RWPE2 (cell line): ENCODE measurements around the gene PAX7.
A peak's percentile ranks its signal among the peaks of the same experiment; 100 is the strongest.

Experiments
- ATAC-seq: fragments of 200-7000 bp; cut with Tn5 transposase; 3 replicates; pipeline ENCODE4 v1.9.1; 2021; ENCODE audit warnings: low read depth
- DNase-seq: peaks from one replicate; pipeline ENCODE4 v3.0.0-alpha.2; 2020; ENCODE audit warnings: low spot score
- H3K27ac ChIP-seq: fragments of 450-650 bp; 2 replicates; pipeline ENCODE4 v1.5.1; 2017; ENCODE audit warnings: mild to moderate bottlenecking; ENCODE audit not compliant: poor library complexity, severe bottlenecking
- H3K27me3 ChIP-seq: fragments of 250-450 bp; sonication (Bioruptor Pico); 2 replicates; pipeline ENCODE4 v1.5.1; 2021; ENCODE audit warnings: mild to moderate bottlenecking, moderate library complexity; ENCODE audit not compliant: insufficient read depth, poor library complexity, severe bottlenecking
- H3K36me3 ChIP-seq: fragments of 250-450 bp; sonication (Bioruptor Pico); 2 replicates; pipeline ENCODE4 v1.5.1; 2020; ENCODE audit warnings: low read depth, mild to moderate bottlenecking, moderate library complexity
- H3K4me1 ChIP-seq: fragments of 250-450 bp; sonication (Bioruptor Pico); 2 replicates; pipeline ENCODE4 v1.5.1; 2021; ENCODE audit warnings: mild to moderate bottlenecking, moderate library complexity; ENCODE audit not compliant: insufficient read depth, poor library complexity, severe bottlenecking
- H3K4me3 ChIP-seq: fragments of 250-450 bp; sonication (Bioruptor Pico); 2 replicates; pipeline ENCODE4 v1.5.1; 2021; ENCODE audit warnings: mild to moderate bottlenecking, moderate library complexity; ENCODE audit not compliant: severe bottlenecking
- H3K9me3 ChIP-seq: fragments of 250-450 bp; sonication (Bioruptor Pico); 2 replicates; pipeline ENCODE4 v1.5.1; 2021; ENCODE audit warnings: mild to moderate bottlenecking, moderate library complexity; ENCODE audit not compliant: severe bottlenecking
- CTCF ChIP-seq: fragments of 450-650 bp; IDR thresholded peaks from one replicate; pipeline ENCODE4 v1.5.1; 2017; ENCODE audit warnings: mild to moderate bottlenecking, moderate library complexity; ENCODE audit not compliant: poor library complexity, severe bottlenecking

Gene PAX7

GRCh38 chr1:18716112-18716784, 85.6 kb downstream of the PAX7 start:
- H3K9me3 ChIP-seq = no peaks in the 10 kb centered on the region
- no peak for DNase-seq

GRCh38 chr1:18716785-18717678, 86.4 kb downstream of the PAX7 start:
- no peak overlapping the region for H3K4me3 ChIP-seq

More at GRCh38 chr1:18716112-18716784, 85.6 kb downstream of the PAX7 start:
- peaks cover 59% of the 10 kb centered on the region for H3K27me3 ChIP-seq
- H3K36me3 ChIP-seq = no peaks in the 10 kb centered on the region
- H3K27ac ChIP-seq = no peak overlapping the region
- H3K4me1 ChIP-seq = no peaks in the 10 kb centered on the region
- no peak for ATAC-seq
- no peak overlapping the region for H3K4me3 ChIP-seq
- no peak for TF ChIP-seq CTCF

GRCh38 chr1:18719786-18720451, 89.3 kb downstream of the PAX7 start:
- DNase-seq (no peak), ATAC-seq (peak; percentile 53)
- Histone ChIP-seq H3K4me1 (no peaks in the 10 kb centered on the region), H3K4me3 (no peak overlapping the region), H3K36me3 (no peaks in the 10 kb centered on the region), H3K27ac (no peak overlapping the region), H3K9me3 (no peaks in the 10 kb centered on the region), H3K27me3 (peaks cover 68% of the 10 kb centered on the region)
- TF ChIP-seq CTCF = no peak

More at GRCh38 chr1:18716785-18717678, 86.4 kb downstream of the PAX7 start:
- no peak for DNase-seq
- Histone ChIP-seq H3K27ac (no peak overlapping the region), H3K27me3 (peaks cover 66% of the 10 kb centered on the region), H3K4me1 (no peaks in the 10 kb centered on the region), H3K36me3 (no peaks in the 10 kb centered on the region), H3K9me3 (no peaks in the 10 kb centered on the region)
- ATAC-seq = no peak
- no peak for TF ChIP-seq CTCF

GRCh38 chr1:18721041-18721440, 90.4 kb downstream of the PAX7 start:
- no peak overlapping the region for H3K27ac ChIP-seq
- DNase-seq (no peak), ATAC-seq (no peak)
- H3K4me3 ChIP-seq = no peak overlapping the region
- no peaks in the 10 kb centered on the region for H3K4me1 ChIP-seq
- H3K9me3 ChIP-seq = no peaks in the 10 kb centered on the region
- TF ChIP-seq CTCF = no peak
- no peaks in the 10 kb centered on the region for H3K36me3 ChIP-seq
- peaks cover 57% of the 10 kb centered on the region for H3K27me3 ChIP-seq
